Testis (tissue), 3 donors: ENCODE results near the gene TPRX2. TPM values are rescaled to one million over a fixed set of nuclear protein-coding genes. Genes with fewer than 3 reads are reported as not detected.
"Not testable (repeated sequence)": the region's sequence is repeated elsewhere in the genome, so short reads cannot be mapped to it uniquely, and the experiment has no call there.

Experiments
- DNase-seq: peaks from one replicate; pipeline ENCODE4 v3.0.0-alpha.2; 2019
- H3K27ac ChIP-seq, 2 donors: fragments of 200-600 bp; sonication (generic); one replicate each; pipeline ENCODE4 v1.5.1; 2019
- H3K27me3 ChIP-seq: fragments of 200-600 bp; sonication (generic); one replicate; pipeline ENCODE4 v1.5.1; 2019
- H3K36me3 ChIP-seq: fragments of 200-600 bp; sonication (generic); one replicate; pipeline ENCODE4 v1.5.1; 2017; ENCODE audit warnings: low read depth; ENCODE audit errors: missing control alignments
- H3K4me1 ChIP-seq: fragments of 200-600 bp; sonication (generic); one replicate; pipeline ENCODE4 v1.5.1; 2019
- H3K4me3 ChIP-seq, 2 donors: fragments of 200-600 bp; sonication (generic); one replicate each; pipeline ENCODE4 v1.5.1; 2017 to 2019
- H3K9me3 ChIP-seq: fragments of 200-600 bp; sonication (generic); one replicate; pipeline ENCODE4 v1.5.1; 2017
- POLR2A ChIP-seq: fragments of 450-650 bp; IDR thresholded peaks from one replicate; pipeline ENCODE4 v1.6.1; 2017; ENCODE audit warnings: antibody characterized with exemption, mild to moderate bottlenecking, moderate library complexity
- WGBS, 2 donors: methylation state at CpG; one replicate each; pipeline ENCODE4 v1.1.5; 2018; 5-methylcytosine and 5-hydroxymethylcytosine counted together
- intact Hi-C: fragments of 100-400 bp; cut with DNase I; formaldehyde crosslinking; loops from one replicate; pipeline ENCODE4 v1.15.1; 2023; ENCODE audit warnings: low total_unique reads
- polyA plus RNA-seq: library from polyadenylated mRNA; stranded (reverse); fragments of 350-450 nt; fragmentation: Illumina TruSeq; extraction: RNeasy Lipid Tissue Mini Kit (QIAGEN cat#74804); gene quantifications from one replicate; pipeline ENCODE4 v1.2.3, GENCODE V29; 2014; ENCODE audit warnings: low read depth, low replicate concordance; ENCODE audit not compliant: insufficient read depth
- total RNA-seq, 2 donors: library from RNA; depleted of rRNA; stranded (reverse); fragments of >200 nt; gene quantifications; one replicate each; pipeline ENCODE4 v1.2.3, GENCODE V29; 2016
- TF ChIP-seq, protein P1 (sequence below), 3 experiments: fragments of 450-650 bp in 2 of 3; fragments of 200-600 bp in 1 of 3; sonication (generic) in 1 of 3; IDR thresholded peaks; one replicate each; pipeline ENCODE4 v1.5.1; 2016 to 2019; ENCODE audit warnings: antibody characterized with exemption in 3 of 3, mild to moderate bottlenecking in 2 of 3, moderate library complexity in 1 of 3

The TPRX2 gene
- total and polyA plus RNA-seq, 3 donors from 2014 or later: 0.37 to 0.63 (median 0.53) TPM

DNA sequence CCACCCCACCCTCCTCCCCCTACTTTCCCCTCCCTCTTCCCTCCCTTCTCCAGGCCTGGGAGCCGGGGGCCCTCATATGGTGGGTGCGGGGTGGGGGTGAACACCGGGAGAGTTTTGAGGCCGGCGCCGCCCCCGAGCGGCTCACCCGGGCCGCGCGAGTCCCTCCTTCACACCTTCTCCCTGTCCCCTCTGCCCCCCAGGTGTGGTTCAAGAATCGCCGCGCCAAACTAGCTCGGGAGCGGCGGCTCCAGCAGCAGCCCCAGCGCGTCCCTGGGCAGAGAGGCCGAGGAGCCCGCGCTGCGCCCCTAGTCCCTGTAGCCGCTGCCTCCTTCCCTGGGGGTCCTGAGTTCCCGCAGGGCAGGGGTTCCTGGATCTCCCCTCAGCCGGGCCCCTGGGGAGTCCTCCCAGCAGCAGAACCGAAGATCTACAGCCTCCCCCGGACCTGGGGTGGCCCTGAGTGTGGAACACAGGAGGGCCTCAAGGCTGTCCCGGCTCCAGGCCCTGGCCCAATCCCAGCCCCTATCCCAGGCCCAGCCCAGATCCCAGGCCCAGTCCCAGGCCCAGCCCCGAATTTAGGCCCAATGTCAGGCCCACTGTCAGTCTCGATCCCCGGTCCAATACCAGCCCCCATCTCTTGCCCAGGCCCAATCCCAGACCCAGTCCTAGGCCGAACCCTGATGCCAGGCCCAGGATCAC, 1.7 kb downstream of the TPRX2 start:
- H3K27ac ChIP-seq: no peak overlapping the region

DNA sequence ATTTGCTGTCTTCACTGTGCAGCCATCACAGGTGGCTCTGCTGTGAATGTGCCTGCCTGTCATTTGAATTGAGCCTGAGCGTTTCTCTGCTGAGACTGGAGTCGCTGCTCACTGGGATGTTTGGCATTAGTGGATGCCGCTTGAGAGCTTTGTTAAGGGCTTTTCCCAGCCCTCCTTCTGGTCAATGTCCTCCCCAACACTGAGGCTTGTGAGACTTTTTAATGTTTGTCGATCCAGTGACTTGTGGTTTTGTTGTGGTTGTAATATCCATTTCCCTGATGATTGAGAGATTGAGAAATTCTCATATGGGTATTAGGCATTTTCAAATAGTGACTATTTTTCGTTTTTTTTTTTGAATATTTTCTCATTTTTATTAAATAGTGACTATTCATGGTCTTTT, 2.6 kb downstream of the TPRX2 start:
- no peaks in the 10 kb centered on the region for H3K27me3 ChIP-seq
- H3K4me3 ChIP-seq: no peak overlapping the region
- H3K36me3 ChIP-seq: no peaks in the 10 kb centered on the region
- 89 to 93% methylated on average over 5 of the region's 5 CpGs for WGBS, 2 donors
- TF ChIP-seq, protein P1, sequence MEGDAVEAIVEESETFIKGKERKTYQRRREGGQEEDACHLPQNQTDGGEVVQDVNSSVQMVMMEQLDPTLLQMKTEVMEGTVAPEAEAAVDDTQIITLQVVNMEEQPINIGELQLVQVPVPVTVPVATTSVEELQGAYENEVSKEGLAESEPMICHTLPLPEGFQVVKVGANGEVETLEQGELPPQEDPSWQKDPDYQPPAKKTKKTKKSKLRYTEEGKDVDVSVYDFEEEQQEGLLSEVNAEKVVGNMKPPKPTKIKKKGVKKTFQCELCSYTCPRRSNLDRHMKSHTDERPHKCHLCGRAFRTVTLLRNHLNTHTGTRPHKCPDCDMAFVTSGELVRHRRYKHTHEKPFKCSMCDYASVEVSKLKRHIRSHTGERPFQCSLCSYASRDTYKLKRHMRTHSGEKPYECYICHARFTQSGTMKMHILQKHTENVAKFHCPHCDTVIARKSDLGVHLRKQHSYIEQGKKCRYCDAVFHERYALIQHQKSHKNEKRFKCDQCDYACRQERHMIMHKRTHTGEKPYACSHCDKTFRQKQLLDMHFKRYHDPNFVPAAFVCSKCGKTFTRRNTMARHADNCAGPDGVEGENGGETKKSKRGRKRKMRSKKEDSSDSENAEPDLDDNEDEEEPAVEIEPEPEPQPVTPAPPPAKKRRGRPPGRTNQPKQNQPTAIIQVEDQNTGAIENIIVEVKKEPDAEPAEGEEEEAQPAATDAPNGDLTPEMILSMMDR (IDR thresholded peaks at IDR 0.05): no peak
- TF ChIP-seq POLR2A: no peak
- H3K9me3 ChIP-seq: no peaks in the 10 kb centered on the region
- DNase-seq: no peak
- H3K4me1 ChIP-seq: no peaks in the 10 kb centered on the region
- intact Hi-C loops: no loop called here
- H3K27ac ChIP-seq: no peak overlapping the region

More for the DNA sequence above, 1.7 kb downstream of the TPRX2 start:
- intact Hi-C loops: no loop called here
- no peak for TF ChIP-seq POLR2A
- TF ChIP-seq, protein P1 (IDR thresholded peaks at IDR 0.05): no peak
- Histone ChIP-seq H3K36me3 (no peaks in the 10 kb centered on the region), H3K27me3 (no peaks in the 10 kb centered on the region), H3K4me3 (peak overlapping the region in 1 of 2 donors; percentile 39), H3K9me3 (no peaks in the 10 kb centered on the region), H3K4me1 (no peaks in the 10 kb centered on the region)
- no peak for DNase-seq
- 53 to 75% methylated on average over 4 to 14 of the region's 34 CpGs for WGBS, 2 donors

DNA sequence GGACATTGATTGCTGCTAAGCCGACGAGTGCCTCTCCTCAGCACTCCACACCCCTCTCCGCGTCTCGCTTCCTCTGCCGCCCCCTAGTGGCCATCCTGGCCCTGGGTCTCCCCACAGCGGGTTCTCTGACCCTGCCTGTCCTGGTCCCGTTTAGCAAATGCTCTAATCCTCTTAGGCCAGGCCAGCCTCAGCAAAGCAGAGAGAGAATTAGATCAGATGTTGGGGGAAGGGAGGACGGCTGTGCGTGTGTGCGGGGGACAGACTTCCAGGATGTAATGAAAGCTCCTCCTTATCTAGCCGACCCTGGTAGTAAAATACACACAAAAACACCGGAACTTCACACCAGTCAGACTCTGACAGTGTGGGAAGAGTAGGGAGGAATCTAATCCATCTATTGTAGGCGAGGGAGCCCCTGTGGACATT, 4.5 kb downstream of the TPRX2 start:
- no peaks in the 10 kb centered on the region for H3K4me1 ChIP-seq
- peak overlapping the region in 1 of 2 donors; percentile 36 for H3K27ac ChIP-seq
- intact Hi-C loops: no loop called here
- H3K4me3 ChIP-seq: no peak overlapping the region
- no peaks in the 10 kb centered on the region for H3K9me3 ChIP-seq
- no peaks in the 10 kb centered on the region for H3K27me3 ChIP-seq
- DNase-seq: peak; percentile 92
- H3K36me3 ChIP-seq: no peaks in the 10 kb centered on the region
- TF ChIP-seq, protein P1 (IDR thresholded peaks at IDR 0.05): peak; percentile 86 to 99 (median 89)
- TF ChIP-seq POLR2A: no peak
- WGBS, 2 donors: 4 to 14% methylated on average over 14 of the region's 14 CpGs

DNA sequence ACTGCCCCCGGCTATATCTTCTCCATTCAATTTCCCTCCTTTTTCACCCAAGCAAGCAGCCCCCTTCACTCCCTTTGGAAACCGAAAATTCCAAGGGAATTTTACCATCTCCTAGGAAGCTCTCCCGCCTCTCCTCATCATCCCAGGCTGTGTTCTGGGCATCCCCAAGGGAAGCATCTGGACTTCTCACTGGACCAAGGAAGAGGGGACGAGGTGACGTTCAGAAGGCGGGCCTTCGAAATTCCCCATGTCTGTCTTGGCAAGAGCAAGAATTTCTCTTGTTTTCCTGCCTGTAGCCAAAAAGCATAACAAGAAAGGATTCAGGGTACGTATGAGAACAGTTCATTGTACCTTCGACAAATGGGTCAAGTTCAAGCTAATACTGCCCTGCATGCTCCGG, 6.1 kb downstream of the TPRX2 start:
- Histone ChIP-seq H3K27me3 (no peaks in the 10 kb centered on the region), H3K4me3 (no peak overlapping the region), H3K36me3 (no peaks in the 10 kb centered on the region), H3K27ac (peak overlapping the region in 1 of 2 donors; percentile 24), H3K9me3 (no peaks in the 10 kb centered on the region), H3K4me1 (no peaks in the 10 kb centered on the region)
- DNase-seq: peak; percentile 52
- 37 to 62% methylated on average over 9 to 10 of the region's 10 CpGs for WGBS, 2 donors
- intact Hi-C loops: no loop called here
- TF ChIP-seq POLR2A: no peak
- TF ChIP-seq, protein P1 (IDR thresholded peaks at IDR 0.05): no peak

DNA sequence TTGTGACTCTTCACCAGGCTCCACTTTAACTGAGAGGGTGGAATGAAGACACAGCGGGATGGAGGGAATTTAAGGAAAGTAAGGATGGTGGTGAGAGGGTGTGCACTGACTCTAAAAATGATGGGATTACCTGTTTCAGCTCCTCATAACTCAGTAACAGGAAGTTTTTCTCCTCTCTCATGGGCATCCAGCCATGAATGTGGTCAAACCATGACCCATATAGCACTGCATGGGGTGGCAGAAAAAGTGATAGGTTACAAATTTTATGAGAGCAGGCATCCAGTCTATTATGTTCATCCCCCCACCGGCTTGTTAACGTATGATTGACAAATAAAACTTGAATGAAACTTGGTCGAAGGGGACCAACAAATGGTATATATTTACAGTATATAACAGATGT, 19.9 kb downstream of the TPRX2 start:
- WGBS, 2 donors: 72 to 74% methylated on average over 4 of the region's 4 CpGs
- no peaks in the 10 kb centered on the region for H3K27me3 ChIP-seq
- no peaks in the 10 kb centered on the region for H3K36me3 ChIP-seq
- no peak for DNase-seq
- no peaks in the 10 kb centered on the region for H3K9me3 ChIP-seq
- no peaks in the 10 kb centered on the region for H3K4me1 ChIP-seq
- no peak overlapping the region for H3K4me3 ChIP-seq
- H3K27ac ChIP-seq: no peak overlapping the region
- no peak for TF ChIP-seq POLR2A
- intact Hi-C loops: no loop called here

DNA sequence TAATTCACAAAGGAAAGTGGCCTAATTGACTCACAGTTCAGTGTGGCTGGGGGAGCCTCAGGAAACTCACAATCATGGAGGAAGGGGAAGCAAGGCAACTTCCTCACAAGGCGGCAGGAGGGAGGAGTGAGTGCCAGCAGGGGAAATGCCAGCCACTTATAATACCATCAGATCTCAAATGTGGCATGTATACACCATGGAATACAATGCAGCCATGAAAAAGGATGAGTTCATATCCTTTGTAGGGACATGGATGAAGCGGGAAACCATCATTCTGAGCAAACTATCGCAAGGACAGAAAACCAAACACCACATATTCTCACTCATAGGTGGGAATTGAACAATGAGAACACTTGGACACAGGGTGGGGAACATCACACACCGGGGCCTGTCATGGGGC, 20.4 kb downstream of the TPRX2 start:
- H3K9me3 ChIP-seq, H3K4me3 ChIP-seq, H3K36me3 ChIP-seq, intact Hi-C loops, H3K4me1 ChIP-seq, H3K27ac ChIP-seq, DNase-seq, H3K27me3 ChIP-seq: not testable (repeated sequence)
- 68 to 72% methylated on average over 4 of the region's 4 CpGs for WGBS, 2 donors
